HL-60/S4 treated with phorbol 12-myristate 13-acetate at 8.2 ng/mL for 4 days and 3 days (cell line): ENCODE data around the gene BRINP2.

Source experiments
- in situ Hi-C: fragments of 300-500 bp; cut with MboI; formaldehyde crosslinking; loops from 2 replicates; pipeline ENCODE4 v1.15.0; 2022; ENCODE audit warnings: low sequenced_read_pairs

Gene BRINP2

GRCh38 chr1:177164380-177165068 lies 6.2 kb upstream of the BRINP2 start, which contains the start of gene ASTN1:
ASTN1 (minus strand) TSS chr1:177164712; CDS start chr1:177164676, 36 bp downstream.
- in situ Hi-C loops = no loop called here

GRCh38 chr1:177165069-177165439 lies 5.7 kb upstream of the BRINP2 start:
- in situ Hi-C loops = no loop called here

GRCh38 chr1:177171536-177172123 lies 872 bp downstream of the BRINP2 start:
- in situ Hi-C loops = no loop called here

- in situ Hi-C loops = no loop called here
Observed at GRCh38 chr1:177172272-177172671, 1.5 kb downstream of the BRINP2 start.

- in situ Hi-C loops = no loop called here
Observed at GRCh38 chr1:177172866-177173265, 2.1 kb downstream of the BRINP2 start.

GRCh38 chr1:177173976-177174375 lies 3.2 kb downstream of the BRINP2 start:
- in situ Hi-C loops = no loop called here

GRCh38 chr1:177174921-177175634 lies 4.3 kb downstream of the BRINP2 start:
- in situ Hi-C loops = no loop called here

- in situ Hi-C loops = no loop called here
Observed at GRCh38 chr1:177181280-177181630, 10.5 kb downstream of the BRINP2 start.

- in situ Hi-C loops = no loop called here
Observed at GRCh38 chr1:177181631-177182291, 11.0 kb downstream of the BRINP2 start.

GRCh38 chr1:177183836-177184235 lies 13.1 kb downstream of the BRINP2 start:
- in situ Hi-C loops = no loop called here

GRCh38 chr1:177185209-177185608 lies 14.5 kb downstream of the BRINP2 start:
- in situ Hi-C loops = no loop called here

GRCh38 chr1:177186639-177187038 lies 15.9 kb downstream of the BRINP2 start:
- in situ Hi-C loops = no loop called here

GRCh38 chr1:177190308-177190970 lies 19.7 kb downstream of the BRINP2 start:
- in situ Hi-C loops = no loop called here

- in situ Hi-C loops = no loop called here
Observed at GRCh38 chr1:177198243-177198642, 27.5 kb downstream of the BRINP2 start.

- in situ Hi-C loops = no loop called here
Observed at GRCh38 chr1:177200290-177200689, 29.5 kb downstream of the BRINP2 start.

- in situ Hi-C loops = no loop called here
Observed at GRCh38 chr1:177206831-177207355, 36.1 kb downstream of the BRINP2 start.

- in situ Hi-C loops = no loop called here
Observed at GRCh38 chr1:177208920-177209319, 38.2 kb downstream of the BRINP2 start.

GRCh38 chr1:177209357-177209756 lies 38.6 kb downstream of the BRINP2 start:
- in situ Hi-C loops = no loop called here

- in situ Hi-C loops = no loop called here
Observed at GRCh38 chr1:177210071-177210470, 39.3 kb downstream of the BRINP2 start.

GRCh38 chr1:177211231-177211630 lies 40.5 kb downstream of the BRINP2 start:
- in situ Hi-C loops = no loop called here
